ENCODE measurements around the gene NFIX. TPM values are rescaled to one million over a fixed set of nuclear protein-coding genes. Genes with fewer than 3 reads are reported as not detected.

Gene NFIX
- total RNA-seq, 6 experiments from 2014 or later: 20.3 to 40.0 (median 26.7) TPM

DNA sequence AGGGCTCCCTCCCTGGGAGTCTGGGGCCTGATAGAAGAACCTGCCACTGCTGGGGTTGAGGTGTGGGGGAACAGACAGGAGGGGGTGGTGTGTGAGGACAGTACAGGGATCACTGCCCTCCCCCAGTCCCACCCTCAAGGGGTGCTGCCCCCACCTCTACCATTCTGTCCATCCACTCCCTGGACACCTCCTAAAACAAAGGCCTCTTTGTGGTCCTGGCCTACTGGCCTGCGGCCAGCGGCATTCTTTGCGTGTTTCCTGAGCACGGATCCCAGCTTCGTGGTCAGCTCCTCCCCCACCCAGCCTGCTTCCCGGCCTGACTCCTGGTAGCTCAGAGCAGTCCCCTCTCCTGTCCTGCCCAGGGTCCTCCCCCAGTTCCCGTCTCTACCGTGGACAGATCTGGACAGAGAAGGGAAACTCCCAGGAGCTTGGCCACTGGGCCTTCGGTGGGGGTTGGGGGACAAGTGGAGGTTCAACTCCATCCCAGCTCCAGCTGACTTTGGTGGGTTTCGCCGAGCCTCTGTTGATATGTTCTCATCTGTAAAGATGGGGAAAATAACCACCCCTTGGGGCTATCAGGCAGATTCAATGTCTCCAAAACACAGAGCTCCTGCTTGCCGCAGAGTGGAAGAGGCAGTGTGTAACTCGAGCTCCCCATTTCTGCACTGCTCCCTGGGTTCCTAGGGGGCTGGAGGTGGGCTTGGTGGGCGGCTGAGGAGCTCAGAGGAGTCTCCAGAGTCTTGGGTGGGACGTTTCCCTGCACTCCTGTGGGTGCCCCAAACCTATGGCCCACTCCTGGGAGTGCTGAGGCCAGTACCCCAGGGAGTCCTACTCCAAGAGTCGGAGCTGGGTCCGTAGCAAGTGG, 58.7 kb downstream of the NFIX start:
- Histone ChIP-seq H3K9me3 (no peaks in the 10 kb centered on the region), H3K27me3 (no peaks in the 10 kb centered on the region), H3K36me3 (no peaks in the 10 kb centered on the region), H3K4me3 (no peak overlapping the region), H3K27ac (peak overlapping the region; percentile 51 to 69 (median 57)), H3K4me1 (peaks cover 0 to 28% (median 9%) of the 10 kb centered on the region in 4 donors)
- DNase-seq (peak; percentile 72 to 79 (median 74)), ATAC-seq (peak; percentile 51 to 75 (median 60))
- WGBS (ENCODE audit: insufficient coverage, low coverage, low lambda C conversion rate, missing lambda C conversion rate): 45% methylated on average over 5 of the region's 17 CpGs
- TF ChIP-seq POLR2A (IDR thresholded peaks at IDR 0.05): no peak
- TF ChIP-seq, protein P1, sequence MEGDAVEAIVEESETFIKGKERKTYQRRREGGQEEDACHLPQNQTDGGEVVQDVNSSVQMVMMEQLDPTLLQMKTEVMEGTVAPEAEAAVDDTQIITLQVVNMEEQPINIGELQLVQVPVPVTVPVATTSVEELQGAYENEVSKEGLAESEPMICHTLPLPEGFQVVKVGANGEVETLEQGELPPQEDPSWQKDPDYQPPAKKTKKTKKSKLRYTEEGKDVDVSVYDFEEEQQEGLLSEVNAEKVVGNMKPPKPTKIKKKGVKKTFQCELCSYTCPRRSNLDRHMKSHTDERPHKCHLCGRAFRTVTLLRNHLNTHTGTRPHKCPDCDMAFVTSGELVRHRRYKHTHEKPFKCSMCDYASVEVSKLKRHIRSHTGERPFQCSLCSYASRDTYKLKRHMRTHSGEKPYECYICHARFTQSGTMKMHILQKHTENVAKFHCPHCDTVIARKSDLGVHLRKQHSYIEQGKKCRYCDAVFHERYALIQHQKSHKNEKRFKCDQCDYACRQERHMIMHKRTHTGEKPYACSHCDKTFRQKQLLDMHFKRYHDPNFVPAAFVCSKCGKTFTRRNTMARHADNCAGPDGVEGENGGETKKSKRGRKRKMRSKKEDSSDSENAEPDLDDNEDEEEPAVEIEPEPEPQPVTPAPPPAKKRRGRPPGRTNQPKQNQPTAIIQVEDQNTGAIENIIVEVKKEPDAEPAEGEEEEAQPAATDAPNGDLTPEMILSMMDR (IDR thresholded peaks at IDR 0.05): no peak
- intact Hi-C loops (cut with DNase I): no loop called here

DNA sequence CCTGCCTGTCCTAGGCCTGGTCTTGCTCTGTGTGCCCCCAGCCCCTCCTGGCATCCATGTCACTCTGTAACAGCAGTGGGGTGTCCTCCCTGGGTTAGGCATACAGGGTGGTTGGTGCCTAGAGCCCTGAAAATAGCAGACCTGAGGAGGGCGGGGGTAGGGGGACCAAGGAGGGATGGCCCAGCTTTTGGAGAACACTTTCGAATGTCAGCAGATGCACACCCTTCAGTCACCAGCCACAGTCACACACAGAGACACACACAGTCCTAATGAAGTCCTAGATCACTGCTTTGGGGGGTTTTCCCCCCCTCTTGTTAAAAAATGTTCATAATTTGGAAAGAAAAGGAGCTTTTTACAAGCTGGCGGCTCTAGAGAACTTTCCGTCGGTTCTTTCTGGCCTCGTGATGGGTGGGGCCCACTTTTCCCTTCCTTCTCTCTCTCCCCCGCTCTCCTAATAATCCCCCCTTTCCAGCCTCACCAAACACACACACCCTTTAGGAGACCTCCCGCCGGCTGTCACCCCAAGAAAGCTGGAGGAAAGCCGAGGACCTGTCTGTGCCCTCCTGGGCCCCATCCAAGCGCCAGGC, 59.4 kb downstream of the NFIX start:
- H3K27me3 ChIP-seq: no peaks in the 10 kb centered on the region
- 75% methylated on average over 9 of the region's 11 CpGs for WGBS (ENCODE audit: insufficient coverage, low coverage, low lambda C conversion rate, missing lambda C conversion rate)
- no peaks in the 10 kb centered on the region for H3K9me3 ChIP-seq
- no peak overlapping the region for H3K4me3 ChIP-seq
- H3K27ac ChIP-seq: peak overlapping the region; percentile 51 to 69 (median 57)
- H3K4me1 ChIP-seq: peaks cover 0 to 28% (median 9%) of the 10 kb centered on the region in 4 donors
- ATAC-seq: no peak
- intact Hi-C loops (cut with DNase I): no loop called here
- TF ChIP-seq, protein P1 (IDR thresholded peaks at IDR 0.05): no peak
- TF ChIP-seq POLR2A (IDR thresholded peaks at IDR 0.05): no peak
- DNase-seq: no peak
- no peaks in the 10 kb centered on the region for H3K36me3 ChIP-seq

DNA sequence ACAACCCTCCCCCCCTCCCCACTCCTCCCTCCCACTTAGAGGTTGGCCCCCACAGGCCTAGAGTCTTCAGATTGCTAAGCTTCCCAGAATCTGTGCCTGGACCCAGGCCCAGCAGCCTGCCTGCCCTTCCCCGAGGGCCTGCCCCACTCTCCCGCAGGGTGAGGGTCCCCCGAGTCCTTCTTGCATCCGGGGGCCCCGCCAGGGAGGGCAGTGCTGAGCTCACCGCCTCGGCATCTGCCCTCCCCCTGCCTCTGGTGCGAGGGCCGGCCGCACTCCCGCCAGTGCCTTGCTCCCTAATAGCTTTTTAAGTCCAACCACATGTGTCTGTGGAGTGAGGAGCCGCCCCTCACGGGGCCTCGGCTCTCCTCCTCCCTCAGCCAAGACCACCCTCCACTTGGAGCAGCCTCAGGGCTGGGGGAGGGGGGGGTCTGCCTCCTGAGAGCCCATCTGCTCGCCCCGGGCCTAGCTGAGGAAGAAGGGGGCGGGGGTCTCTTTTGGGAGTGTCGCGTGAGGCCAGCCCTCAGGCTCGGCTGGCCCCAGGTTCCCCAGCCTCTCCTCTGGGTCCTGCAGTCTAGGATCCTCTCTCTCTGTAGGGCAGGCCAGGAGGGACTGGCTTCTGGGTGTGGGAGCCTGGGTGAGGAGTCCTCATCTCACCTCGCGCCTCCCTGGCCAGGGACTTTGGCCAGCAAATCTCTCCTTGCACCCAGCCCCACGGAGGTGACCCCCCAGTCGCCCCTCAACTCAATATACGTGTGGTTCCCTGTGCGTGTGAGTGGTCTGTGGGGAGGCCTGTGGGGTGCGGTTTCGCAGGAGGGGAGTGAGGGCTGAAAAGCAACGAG, 60.2 kb downstream of the NFIX start:
- intact Hi-C loops (cut with DNase I): no loop called here

More for the DNA sequence above, 60.2 kb downstream of the NFIX start:
- Histone ChIP-seq H3K27ac (peak overlapping the region; percentile 51 to 69 (median 57)), H3K4me3 (no peak overlapping the region), H3K27me3 (no peaks in the 10 kb centered on the region), H3K36me3 (no peaks in the 10 kb centered on the region), H3K9me3 (no peaks in the 10 kb centered on the region), H3K4me1 (peaks cover 0 to 28% (median 10%) of the 10 kb centered on the region in 4 donors)
- DNase-seq (no peak), ATAC-seq (peak in 1 of 4 donors; percentile 7)
- 90% methylated on average over 2 of the region's 29 CpGs for WGBS (ENCODE audit: insufficient coverage, low coverage, low lambda C conversion rate, missing lambda C conversion rate)
- TF ChIP-seq POLR2A (IDR thresholded peaks at IDR 0.05): no peak
- TF ChIP-seq, protein P1 (IDR thresholded peaks at IDR 0.05): no peak
